GM10266 (cell line): ENCODE measurements around the gene SLC52A1.

Experiments
- DNase-seq: peaks from one replicate; pipeline ENCODE4 v3.0.0; 2012; ENCODE audit errors: extremely low spot score
- TF ChIP-seq, protein P1 (sequence below): IDR thresholded peaks from 2 replicates; pipeline ENCODE4 v1.5.1; 2012; ENCODE audit warnings: mild to moderate bottlenecking, low read depth; ENCODE audit not compliant: control insufficient read depth, insufficient read depth; ENCODE audit errors: missing control alignments

The SLC52A1 gene

GRCh38 chr17:5043524-5043923 lies 8.3 kb upstream of the SLC52A1 start:
- no peak for DNase-seq
- TF ChIP-seq, protein P1, sequence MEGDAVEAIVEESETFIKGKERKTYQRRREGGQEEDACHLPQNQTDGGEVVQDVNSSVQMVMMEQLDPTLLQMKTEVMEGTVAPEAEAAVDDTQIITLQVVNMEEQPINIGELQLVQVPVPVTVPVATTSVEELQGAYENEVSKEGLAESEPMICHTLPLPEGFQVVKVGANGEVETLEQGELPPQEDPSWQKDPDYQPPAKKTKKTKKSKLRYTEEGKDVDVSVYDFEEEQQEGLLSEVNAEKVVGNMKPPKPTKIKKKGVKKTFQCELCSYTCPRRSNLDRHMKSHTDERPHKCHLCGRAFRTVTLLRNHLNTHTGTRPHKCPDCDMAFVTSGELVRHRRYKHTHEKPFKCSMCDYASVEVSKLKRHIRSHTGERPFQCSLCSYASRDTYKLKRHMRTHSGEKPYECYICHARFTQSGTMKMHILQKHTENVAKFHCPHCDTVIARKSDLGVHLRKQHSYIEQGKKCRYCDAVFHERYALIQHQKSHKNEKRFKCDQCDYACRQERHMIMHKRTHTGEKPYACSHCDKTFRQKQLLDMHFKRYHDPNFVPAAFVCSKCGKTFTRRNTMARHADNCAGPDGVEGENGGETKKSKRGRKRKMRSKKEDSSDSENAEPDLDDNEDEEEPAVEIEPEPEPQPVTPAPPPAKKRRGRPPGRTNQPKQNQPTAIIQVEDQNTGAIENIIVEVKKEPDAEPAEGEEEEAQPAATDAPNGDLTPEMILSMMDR = no peak

GRCh38 chr17:5042157-5043022 lies 7.2 kb upstream of the SLC52A1 start:
- DNase-seq = no peak
- TF ChIP-seq, protein P1 = no peak

DNA sequence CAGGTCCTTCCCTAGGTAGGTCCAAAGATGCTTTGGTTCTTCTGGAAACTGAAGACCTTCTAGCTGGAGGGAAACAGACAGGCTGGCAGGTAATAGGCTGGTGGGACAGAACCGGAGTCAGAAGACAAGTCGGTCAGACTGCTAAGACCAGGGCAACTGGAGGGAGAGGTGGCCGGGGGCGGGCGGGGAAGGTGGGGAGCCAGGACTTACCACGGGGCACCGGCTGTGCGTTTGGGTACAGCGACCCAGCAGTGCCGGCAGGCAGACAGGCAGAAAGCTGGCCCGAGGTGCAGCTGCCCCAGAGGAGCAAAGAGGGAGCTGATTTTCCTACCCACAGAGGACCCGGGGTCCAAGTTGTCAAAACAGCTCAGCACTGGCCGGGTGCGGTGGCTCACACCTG lies 575 bp downstream of the SLC52A1 start:
- TF ChIP-seq, protein P1 = no peak
- DNase-seq = no peak

DNA sequence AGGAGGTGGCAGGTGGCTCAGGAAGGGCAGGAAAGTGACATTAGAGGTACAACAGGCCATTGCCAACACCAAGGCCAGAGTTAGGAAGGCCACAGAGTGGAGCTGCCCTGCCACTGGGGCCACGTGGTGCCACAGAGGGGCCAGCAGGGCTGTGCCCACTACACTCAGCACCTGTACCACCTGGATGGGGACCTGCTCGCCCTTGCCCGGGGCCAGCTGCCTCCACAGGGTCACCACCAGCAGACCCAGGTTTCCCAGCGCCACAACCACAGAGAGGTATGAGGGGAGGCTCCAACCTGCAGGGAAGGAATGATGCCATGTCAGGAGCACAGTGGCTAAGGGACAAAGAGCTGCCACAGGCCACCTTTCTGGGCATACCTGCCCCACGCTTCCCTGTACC lies 1.2 kb downstream of the SLC52A1 start:
- no peak for DNase-seq
- TF ChIP-seq, protein P1 = no peak

DNA sequence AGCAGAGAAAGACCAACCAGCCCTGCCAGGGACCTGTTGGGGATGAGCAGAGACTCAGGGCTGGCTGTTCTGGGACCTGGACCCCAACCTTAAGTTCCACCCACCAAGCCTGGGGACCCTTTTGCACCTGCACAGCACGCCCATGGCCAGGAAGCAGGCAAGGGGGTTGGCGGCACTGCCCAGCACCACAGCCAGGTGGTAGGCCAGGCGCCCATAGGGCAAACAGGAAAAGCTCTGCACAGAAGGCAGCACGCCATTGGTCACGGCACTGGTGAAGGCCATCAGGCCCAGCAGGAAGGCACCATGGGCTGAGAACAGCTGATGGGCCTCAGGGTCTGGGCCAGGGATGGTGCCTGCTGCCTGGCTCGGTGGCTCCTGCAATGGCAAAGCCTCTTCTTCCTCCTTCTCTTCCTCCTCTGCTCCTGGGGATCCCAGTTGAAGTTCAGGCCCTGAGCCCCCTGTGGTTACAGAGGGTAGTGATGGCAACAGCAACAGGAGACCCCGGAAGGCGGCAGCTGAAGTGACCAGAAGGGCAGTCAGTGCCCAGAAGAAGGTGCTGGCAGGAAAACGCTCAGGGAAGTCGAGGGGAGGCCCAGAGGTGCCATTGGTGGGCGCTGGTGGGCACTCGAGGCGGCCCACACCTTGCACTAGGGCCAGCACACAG lies 1.7 kb downstream of the SLC52A1 start:
- DNase-seq = no peak
- TF ChIP-seq, protein P1 = no peak

DNA sequence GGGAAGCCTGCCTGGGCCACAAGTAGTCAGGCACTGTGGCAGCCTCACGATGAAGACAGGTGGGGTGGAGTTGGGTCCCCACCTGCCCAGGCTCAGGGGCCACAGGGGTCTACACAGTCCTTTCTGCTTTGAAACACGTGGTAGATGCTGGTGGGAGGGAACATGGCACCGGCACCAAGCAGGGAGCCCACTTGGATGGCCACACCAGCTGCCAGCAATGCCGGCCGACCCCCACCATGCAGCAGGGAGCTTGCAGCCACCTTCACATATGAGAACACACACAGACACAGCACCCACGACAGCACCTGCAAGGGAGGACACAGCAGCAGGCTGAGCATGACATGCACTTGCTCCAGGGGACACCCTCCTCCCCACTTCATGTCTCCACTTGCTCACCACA lies 2.4 kb downstream of the SLC52A1 start:
- TF ChIP-seq, protein P1 = no peak
- DNase-seq = no peak
